GM18907 (cell line): ENCODE measurements around the gene ITM2C.
A peak's percentile ranks its signal among the peaks of the same experiment; 100 is the strongest.

Experiments
- ATAC-seq: cut with Tn5 transposase; IDR thresholded peaks from one replicate; pipeline ENCODE4 v1.9.1; 2021; ENCODE audit warnings: mild to moderate bottlenecking, moderate library complexity; ENCODE audit not compliant: unreplicated experiment

Gene ITM2C

DNA sequence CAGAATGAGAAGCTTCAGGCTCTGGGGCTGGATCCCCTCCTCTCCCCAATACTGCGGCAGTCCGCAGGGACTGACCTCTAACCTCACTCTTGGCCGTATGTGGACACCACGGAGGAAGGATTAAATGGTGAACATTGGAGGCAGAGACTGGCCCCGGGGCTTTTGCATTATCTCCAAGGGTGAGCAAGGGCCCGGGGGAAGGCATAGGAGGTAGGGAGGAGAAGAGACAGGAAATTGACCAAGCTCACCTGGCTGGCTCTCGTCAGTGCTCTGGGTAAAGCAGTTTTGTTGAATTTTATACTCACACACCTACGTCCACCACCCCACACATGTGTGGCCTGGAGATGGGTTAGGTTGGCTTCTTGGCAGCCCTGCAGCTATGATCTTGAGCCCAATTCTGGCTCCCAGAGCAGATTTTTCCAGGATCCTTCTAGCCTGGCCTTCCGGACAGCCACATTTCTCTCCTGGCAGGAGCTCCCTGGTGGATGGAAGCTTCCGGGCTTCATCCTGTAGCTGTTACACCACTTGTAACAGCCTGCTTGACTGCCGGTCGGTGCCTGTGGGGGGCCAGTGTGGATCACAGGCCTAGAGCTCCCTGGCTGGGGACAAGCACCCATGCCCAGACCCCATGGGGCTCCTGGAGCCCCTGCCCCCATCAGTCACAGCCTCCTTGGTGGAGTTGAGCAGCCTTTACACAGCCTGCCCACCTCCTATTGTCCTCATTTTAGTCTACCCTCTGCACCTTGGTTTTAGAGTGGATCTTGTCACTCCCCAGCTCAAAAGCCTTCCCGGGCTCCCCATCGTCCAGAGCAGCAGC is 7.6 kb downstream of the ITM2C start:
- ATAC-seq: peak; percentile 2

GRCh38 chr2:230872968-230873660 is 8.4 kb downstream of the ITM2C start:
- peak; percentile 69 for ATAC-seq

DNA sequence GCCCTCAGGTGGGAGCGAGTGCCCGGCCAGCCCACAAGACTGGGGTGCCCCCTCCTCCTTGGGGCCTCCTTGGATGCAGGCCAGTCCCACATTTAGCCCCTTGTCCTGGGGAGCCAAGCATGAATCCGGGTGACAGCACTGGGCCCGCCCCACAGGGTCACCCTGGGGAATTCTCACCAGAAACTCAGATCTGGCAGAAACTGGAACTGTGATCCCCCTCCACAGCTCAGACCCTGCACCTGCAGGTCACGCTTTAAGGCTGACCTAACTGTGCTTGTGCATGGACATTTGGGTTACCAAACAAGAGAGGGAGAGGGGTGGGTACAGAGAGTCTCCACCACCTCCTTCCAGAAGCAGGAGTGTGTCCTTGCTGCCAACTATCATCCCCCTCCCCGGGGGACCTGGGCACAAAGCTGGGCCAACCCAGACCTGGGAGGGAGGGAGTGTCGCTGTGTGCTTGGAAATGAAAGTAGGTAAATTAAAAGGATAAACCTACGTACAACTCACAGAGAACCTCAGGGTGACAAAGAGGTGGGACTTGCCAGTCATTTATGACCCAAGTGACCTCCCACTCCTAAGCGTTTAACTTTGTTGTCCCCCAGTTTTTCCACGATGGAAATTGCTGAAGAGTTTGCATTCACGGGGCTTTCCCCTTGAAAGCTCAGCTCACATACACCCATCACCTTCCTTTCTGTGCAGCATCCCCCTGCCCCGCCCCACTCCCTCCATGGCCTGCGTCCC is 9.1 kb downstream of the ITM2C start:
- ATAC-seq: peak; percentile 73

- ATAC-seq: no peak
Measured at GRCh38 chr2:230874456-230874855, 9.7 kb downstream of the ITM2C start.

DNA sequence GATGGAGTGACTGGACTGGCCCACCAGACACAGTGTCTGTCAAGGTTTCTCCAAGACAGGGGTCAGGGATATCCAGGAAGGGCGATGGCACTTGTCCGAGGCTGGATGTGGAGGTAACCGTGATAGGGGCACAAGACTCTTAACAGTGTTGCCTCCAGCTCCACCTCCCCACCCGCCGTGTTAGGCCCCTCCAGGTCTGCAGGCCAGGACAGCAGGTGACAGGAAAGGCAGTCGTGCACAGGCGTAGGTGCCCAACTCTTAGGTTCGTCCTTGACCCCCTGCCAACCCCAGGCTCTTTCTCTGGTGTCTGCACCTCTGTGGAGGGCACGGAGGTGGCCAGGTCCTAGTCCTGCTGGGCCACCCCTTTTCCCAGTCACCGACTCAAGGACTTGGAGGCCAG is 10.1 kb downstream of the ITM2C start:
- no peak for ATAC-seq

- no peak for ATAC-seq
Measured at GRCh38 chr2:230875347-230876315, 10.9 kb downstream of the ITM2C start.

GRCh38 chr2:230877116-230877758 is 12.5 kb downstream of the ITM2C start:
- no peak for ATAC-seq

GRCh38 chr2:230877759-230878598 is 13.2 kb downstream of the ITM2C start:
- ATAC-seq: no peak

GRCh38 chr2:230878599-230879188 is 14.0 kb downstream of the ITM2C start:
- ATAC-seq: no peak

DNA sequence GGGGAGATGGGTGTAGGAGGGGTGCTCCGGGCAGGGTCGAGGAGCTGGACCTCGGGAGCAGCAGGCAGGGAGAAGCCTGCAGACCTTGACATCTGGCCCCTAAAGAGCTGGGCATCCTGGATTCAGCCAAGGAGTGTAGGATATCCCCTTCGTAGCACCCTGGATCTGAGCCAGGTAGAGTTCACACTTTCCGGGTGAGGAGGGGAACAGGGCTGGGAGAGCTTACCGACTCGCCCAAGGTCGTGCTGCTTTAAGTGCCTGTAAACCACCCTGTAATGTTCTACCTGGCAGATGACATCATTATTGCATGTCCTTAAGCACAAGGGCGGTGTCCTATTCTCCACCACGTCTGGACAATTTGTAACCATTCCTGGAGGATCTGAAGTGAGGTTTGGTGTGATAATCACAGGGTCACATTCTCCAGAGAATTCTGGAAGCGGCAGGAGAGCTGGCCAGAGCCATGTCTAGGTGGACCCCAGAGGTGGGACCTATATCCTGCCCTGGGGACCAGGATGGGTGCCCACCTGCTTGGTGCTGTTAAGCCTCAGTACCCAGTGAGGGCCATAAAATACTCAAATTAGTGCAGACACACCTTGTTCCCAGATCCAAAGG is 14.6 kb downstream of the ITM2C start:
- no peak for ATAC-seq

- ATAC-seq: no peak
Measured at GRCh38 chr2:230879891-230880290, 15.1 kb downstream of the ITM2C start.

- ATAC-seq: no peak
Measured at GRCh38 chr2:230881840-230882239, 17.1 kb downstream of the ITM2C start.

DNA sequence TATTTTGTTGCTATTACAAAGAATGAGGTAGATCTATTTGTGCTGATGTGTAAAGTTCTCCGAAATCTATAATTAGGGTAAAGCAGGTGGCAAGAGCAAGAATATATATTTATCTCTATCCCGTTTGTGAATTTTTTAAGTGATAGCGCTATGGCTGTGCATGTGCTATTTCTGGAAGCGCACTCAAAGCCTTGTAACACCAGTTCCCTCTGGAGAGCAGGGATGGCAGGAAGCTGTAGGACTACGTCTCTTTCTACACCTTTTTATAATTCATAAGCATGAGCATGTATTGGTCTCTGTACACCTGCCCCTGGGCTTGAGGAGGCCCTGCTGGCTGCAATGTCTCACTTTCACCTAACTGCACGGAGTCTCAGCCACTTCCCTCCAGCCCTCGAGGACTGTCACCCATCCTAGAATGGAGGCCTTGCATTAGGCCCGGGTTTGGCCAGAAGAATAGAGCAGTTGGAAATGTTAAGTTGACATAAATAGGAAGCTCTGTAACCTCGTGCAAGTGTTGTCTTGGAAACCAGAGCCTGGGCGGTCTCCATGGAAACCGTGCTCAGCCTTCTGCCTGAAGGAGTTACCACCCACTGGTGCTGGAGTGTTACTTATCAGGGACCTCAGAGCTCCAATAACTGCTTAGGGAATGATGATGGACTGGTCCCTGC is 20.9 kb downstream of the ITM2C start:
- ATAC-seq: no peak

DNA sequence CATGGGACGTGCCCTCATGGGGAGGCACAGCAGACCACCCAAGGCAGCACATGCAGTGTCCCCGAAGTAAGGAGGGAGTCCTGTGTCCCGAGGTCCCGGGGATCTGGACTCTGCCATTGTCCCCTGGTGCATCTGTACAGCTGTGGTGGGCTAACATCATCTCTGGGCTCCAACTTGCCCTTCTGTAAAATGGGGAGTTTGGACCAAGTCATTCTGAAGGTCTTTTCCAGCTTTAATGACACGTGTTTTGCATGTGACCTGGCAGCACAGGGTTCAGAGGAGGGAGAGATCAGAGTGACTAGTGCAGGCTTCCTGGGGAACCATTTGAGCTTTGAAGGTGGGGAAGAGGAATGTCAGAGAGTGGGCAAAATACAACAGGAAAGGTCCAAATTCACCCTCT is 21.5 kb downstream of the ITM2C start:
- ATAC-seq: no peak

GRCh38 chr2:230886671-230887071 is 21.9 kb downstream of the ITM2C start:
- no peak for ATAC-seq

DNA sequence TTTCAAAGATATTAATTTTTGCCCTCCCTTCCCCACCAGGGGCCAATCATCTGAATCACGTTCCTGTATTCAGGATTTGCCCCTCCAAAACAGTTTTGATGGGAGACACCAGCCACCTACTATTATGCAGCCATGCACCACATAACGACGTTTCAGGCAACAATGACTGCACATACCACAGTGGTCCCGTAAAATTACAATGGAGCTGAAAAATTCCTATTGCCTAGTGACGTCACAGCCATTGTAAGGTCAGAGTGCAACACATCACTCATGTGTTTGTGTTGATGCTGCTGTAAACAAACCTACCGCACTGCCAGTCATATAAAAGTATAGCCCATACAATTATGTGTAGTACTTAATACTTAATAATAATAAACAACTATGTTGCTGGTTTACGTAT is 22.6 kb downstream of the ITM2C start:
- ATAC-seq: no peak

GRCh38 chr2:230888824-230889400 is 24.2 kb downstream of the ITM2C start:
- ATAC-seq: no peak
